OCI-LY7 (cell line): ENCODE measurements around the gene MEIS2. TPM values are rescaled to one million over a fixed set of nuclear protein-coding genes. Genes with fewer than 3 reads are reported as not detected.

ENCODE experiments used
- BruUV-seq: library from RNA; stranded (reverse); fragments of 400-500 nt; replicated peaks from 2 replicates; lab custom pipeline; 2021; lab: Mats Ljungman, UMichigan
- CTCF ChIA-PET: fragments of 300-600 bp; sonication (Branson Sonifier 250); formaldehyde crosslinking; loops from one replicate; lab custom pipeline; 2022; ENCODE audit warnings: antibody characterized with exemption; ENCODE audit not compliant: unreplicated experiment; lab: Charles Lee
- POLR2A ChIA-PET: fragments of 300-600 bp; sonication (Branson Sonifier 250); formaldehyde crosslinking; loops from one replicate; lab custom pipeline; 2022; ENCODE audit warnings: antibody characterized with exemption; lab: Charles Lee
- DNase-seq: peaks from one replicate; pipeline ENCODE4 v3.0.0-alpha.2; 2015; ENCODE audit warnings: low spot score
- H2AFZ ChIP-seq: fragments of 200-600 bp; sonication (generic), shearing (Covaris generic); 2 replicates; pipeline ENCODE4 v1.6.1; 2014; ENCODE audit warnings: mild to moderate bottlenecking, antibody characterized with exemption, low read length, moderate library complexity
- H3K27ac ChIP-seq: fragments of 200-600 bp; sonication (generic); 2 replicates; pipeline ENCODE4 v1.5.1; 2014; ENCODE audit warnings: mixed run types, low read depth, mild to moderate bottlenecking, moderate library complexity, low read length, inconsistent platforms; ENCODE audit not compliant: poor library complexity, severe bottlenecking
- H3K36me3 ChIP-seq: fragments of 200-600 bp; sonication (generic); 2 replicates; pipeline ENCODE4 v1.6.1; 2014; ENCODE audit warnings: mild to moderate bottlenecking, antibody characterized with exemption, low read length, moderate library complexity, mixed read lengths; ENCODE audit not compliant: insufficient read depth
- H3K4me1 ChIP-seq: fragments of 200-600 bp; sonication (generic); 2 replicates; pipeline ENCODE4 v1.5.1; 2014; ENCODE audit warnings: mild to moderate bottlenecking, low read length; ENCODE audit not compliant: insufficient read depth, poor library complexity, severe bottlenecking
- H3K4me2 ChIP-seq: fragments of 200-600 bp; sonication (generic); 2 replicates; pipeline ENCODE4 v1.6.1; 2014; ENCODE audit warnings: mild to moderate bottlenecking, low read length
- H3K4me3 ChIP-seq: fragments of 200-600 bp; sonication (generic); 2 replicates; pipeline ENCODE4 v1.5.1; 2014; ENCODE audit warnings: mild to moderate bottlenecking, low read depth, low read length; ENCODE audit not compliant: poor library complexity, severe bottlenecking
- H3K79me2 ChIP-seq: fragments of 200-600 bp; sonication (generic); 2 replicates; pipeline ENCODE4 v1.6.1; 2016; ENCODE audit warnings: low read depth, mild to moderate bottlenecking, low read length, moderate library complexity, mixed read lengths; ENCODE audit not compliant: insufficient read depth
- H3K9me2 ChIP-seq: fragments of 200-600 bp; sonication (generic); 2 replicates; pipeline ENCODE4 v1.6.1; 2016; ENCODE audit warnings: mild to moderate bottlenecking, low read length, mixed read lengths; ENCODE audit not compliant: insufficient read depth
- H3K9me3 ChIP-seq: fragments of 200-600 bp; sonication (generic); 2 replicates; pipeline ENCODE4 v1.6.1; 2014; ENCODE audit warnings: mild to moderate bottlenecking, mixed run types, low read length, mixed read lengths
- H4K20me1 ChIP-seq: fragments of 200-600 bp; sonication (generic); 2 replicates; pipeline ENCODE4 v1.6.1; 2014; ENCODE audit warnings: mild to moderate bottlenecking, antibody characterized with exemption, low read length, moderate library complexity, mixed read lengths; ENCODE audit not compliant: insufficient read depth
- EZH2phosphoT487 ChIP-seq: fragments of 200-600 bp; sonication (generic); IDR thresholded peaks from 2 replicates; pipeline ENCODE4 v1.6.1; 2018; ENCODE audit warnings: low read depth, borderline replicate concordance, mild to moderate bottlenecking, mixed run types, antibody characterized with exemption, low read length, moderate library complexity, mixed read lengths
- intact Hi-C: fragments of 100-400 bp; cut with micrococcal nuclease; formaldehyde crosslinking; loops from one replicate; pipeline ENCODE4 v1.10.0; 2022; ENCODE audit not compliant: unreplicated experiment
- total RNA-seq, 2 experiments: library from RNA; depleted of rRNA in 1 of 2; stranded (reverse); fragments of >200 nt in 1 of 2; shearing (Covaris generic) in 1 of 2; gene quantifications; 2 replicates each; pipeline ENCODE4 v1.2.3, GENCODE V29; 2014 to 2022
- TF ChIP-seq, protein P1 (sequence below): fragments of 200-600 bp; sonication (generic); conservative IDR thresholded peaks from 2 replicates; pipeline ENCODE4 v1.5.1; 2014; ENCODE audit warnings: mild to moderate bottlenecking, antibody characterized with exemption, low read length, moderate library complexity, mixed read lengths

The MEIS2 gene
- total RNA-seq, 2 experiments from 2014 or later, result 31.0 to 35.8 TPM

DNA sequence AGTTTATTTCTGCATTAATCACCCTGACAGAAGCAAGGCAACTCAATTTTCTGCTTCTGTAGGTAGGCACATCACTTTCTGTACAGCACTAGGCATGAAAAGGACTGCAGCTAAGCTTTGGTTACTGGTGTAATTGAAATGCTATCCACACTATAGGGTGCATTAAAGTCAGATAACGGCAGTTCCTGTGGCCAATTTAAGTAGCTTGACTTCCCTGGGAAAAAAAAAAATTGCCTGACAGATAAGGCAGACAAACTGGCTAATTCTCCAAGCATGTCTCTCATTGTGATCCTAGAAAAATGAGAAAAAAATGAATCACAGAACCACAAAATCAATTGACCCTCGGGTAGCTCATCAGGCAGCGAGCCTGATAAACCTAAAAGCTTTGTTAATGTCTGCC, 151.4 kb downstream of the MEIS2 start:
- H3K4me3 ChIP-seq, result no peak overlapping the region
- H3K4me1 ChIP-seq, result no peaks in the 10 kb centered on the region
- H3K36me3 ChIP-seq, result no peaks in the 10 kb centered on the region
- no peak for TF ChIP-seq EZH2phosphoT487
- TF ChIP-seq, protein P1, sequence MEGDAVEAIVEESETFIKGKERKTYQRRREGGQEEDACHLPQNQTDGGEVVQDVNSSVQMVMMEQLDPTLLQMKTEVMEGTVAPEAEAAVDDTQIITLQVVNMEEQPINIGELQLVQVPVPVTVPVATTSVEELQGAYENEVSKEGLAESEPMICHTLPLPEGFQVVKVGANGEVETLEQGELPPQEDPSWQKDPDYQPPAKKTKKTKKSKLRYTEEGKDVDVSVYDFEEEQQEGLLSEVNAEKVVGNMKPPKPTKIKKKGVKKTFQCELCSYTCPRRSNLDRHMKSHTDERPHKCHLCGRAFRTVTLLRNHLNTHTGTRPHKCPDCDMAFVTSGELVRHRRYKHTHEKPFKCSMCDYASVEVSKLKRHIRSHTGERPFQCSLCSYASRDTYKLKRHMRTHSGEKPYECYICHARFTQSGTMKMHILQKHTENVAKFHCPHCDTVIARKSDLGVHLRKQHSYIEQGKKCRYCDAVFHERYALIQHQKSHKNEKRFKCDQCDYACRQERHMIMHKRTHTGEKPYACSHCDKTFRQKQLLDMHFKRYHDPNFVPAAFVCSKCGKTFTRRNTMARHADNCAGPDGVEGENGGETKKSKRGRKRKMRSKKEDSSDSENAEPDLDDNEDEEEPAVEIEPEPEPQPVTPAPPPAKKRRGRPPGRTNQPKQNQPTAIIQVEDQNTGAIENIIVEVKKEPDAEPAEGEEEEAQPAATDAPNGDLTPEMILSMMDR, result no peak
- no peak for DNase-seq
- ChIA-PET CTCF (no interaction called here), POLR2A (interaction anchor here (0.6 to 1.0 kb wide), 4 partner anchors 16 to 413 kb away, joined by 3 to 5 read pairs (median 3); no protein-coding TSS in a partner anchor)
- no peaks in the 10 kb centered on the region for H3K9me2 ChIP-seq
- H4K20me1 ChIP-seq, result no peaks in the 10 kb centered on the region
- H3K4me2 ChIP-seq, result no peak overlapping the region
- intact Hi-C loops, result no loop called here
- H3K9me3 ChIP-seq, result no peaks in the 10 kb centered on the region
- no peaks in the 10 kb centered on the region for H3K79me2 ChIP-seq
- BruUV-seq, result no TSS peak
- no peak overlapping the region for H3K27ac ChIP-seq
- no peak overlapping the region for H2AFZ ChIP-seq

DNA sequence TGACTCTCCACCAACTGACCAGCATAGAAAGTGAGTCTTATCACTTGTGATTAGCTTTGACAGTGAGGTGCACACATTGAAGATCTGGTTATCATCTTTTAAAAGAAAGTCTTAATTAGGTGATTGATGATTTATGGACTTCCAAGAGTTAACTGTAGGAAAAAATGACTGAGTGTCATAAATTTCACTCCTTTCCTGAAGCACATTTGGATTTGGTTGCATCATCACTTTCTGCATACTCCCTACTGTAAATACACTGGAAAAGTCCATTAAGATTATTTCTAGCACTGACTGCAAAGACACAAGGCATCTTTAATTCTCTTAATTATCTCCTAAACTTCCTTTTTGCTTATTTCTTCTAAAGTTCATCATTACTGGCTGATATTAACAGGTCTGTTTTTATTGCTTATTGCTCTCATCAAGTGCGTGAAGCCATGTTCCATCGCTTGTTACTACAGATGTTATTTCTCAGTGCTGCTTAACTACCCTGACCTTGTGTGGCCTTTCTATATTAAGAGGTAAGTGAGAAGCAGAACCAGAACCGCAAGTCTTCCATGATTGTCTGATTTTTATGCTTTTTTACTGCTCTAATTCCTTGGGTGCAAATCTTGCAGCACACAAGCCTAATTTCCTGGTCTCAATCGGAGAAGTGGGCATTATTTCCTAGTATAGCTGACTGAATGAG, 153.2 kb downstream of the MEIS2 start:
- BruUV-seq, result no TSS peak
- peaks cover 1% of the 10 kb centered on the region; the same call in 1 of the 2 replicates for H3K36me3 ChIP-seq
- H3K79me2 ChIP-seq, result no peaks in the 10 kb centered on the region
- H2AFZ ChIP-seq, result no peak overlapping the region
- DNase-seq, result no peak
- no peak overlapping the region for H3K27ac ChIP-seq
- no peaks in the 10 kb centered on the region for H3K4me1 ChIP-seq
- no peaks in the 10 kb centered on the region for H4K20me1 ChIP-seq
- ChIA-PET CTCF (no interaction called here), POLR2A (interaction anchor here (1.3 kb wide), 1 partner anchor 12 kb away, joined by 5 read pairs; no protein-coding TSS in a partner anchor)
- no peak overlapping the region for H3K4me2 ChIP-seq
- H3K9me3 ChIP-seq, result no peaks in the 10 kb centered on the region
- intact Hi-C loops, result no loop called here
- TF ChIP-seq, protein P1, result no peak
- TF ChIP-seq EZH2phosphoT487, result no peak
- H3K9me2 ChIP-seq, result no peaks in the 10 kb centered on the region
- H3K4me3 ChIP-seq, result no peak overlapping the region

DNA sequence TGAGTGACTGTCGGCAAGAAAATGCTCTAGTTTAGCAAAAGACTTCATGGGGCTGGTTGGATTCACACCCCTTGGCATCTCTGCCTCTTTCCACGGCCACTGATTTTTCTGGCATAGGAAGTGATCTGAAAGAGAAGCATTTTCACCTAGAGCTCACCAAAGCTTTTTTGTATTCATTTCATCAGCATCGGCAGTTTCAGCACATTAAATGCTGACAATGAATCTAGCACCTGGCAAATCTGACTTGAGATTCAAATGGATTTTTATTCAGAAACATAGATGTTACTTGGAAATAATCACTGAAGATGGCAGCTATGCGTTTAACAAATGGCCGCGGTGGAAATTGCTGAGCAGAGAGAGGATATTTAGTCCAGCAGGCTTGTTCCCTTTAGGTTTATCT, 155.9 kb downstream of the MEIS2 start:
- ChIA-PET CTCF (no interaction called here), POLR2A (no interaction called here)
- TF ChIP-seq, protein P1, result no peak
- no peak for TF ChIP-seq EZH2phosphoT487
- H3K79me2 ChIP-seq, result no peaks in the 10 kb centered on the region
- no peak overlapping the region for H2AFZ ChIP-seq
- peaks cover 9% of the 10 kb centered on the region; the same call in 1 of the 2 replicates for H3K36me3 ChIP-seq
- no peak for DNase-seq
- no peaks in the 10 kb centered on the region for H4K20me1 ChIP-seq
- H3K27ac ChIP-seq, result no peak overlapping the region
- no peak overlapping the region for H3K4me3 ChIP-seq
- no TSS peak for BruUV-seq
- H3K4me1 ChIP-seq, result no peaks in the 10 kb centered on the region
- no peaks in the 10 kb centered on the region for H3K9me2 ChIP-seq
- H3K4me2 ChIP-seq, result no peak overlapping the region
- intact Hi-C loops, result no loop called here
- no peaks in the 10 kb centered on the region for H3K9me3 ChIP-seq
